Calu3 (cell line): ENCODE results near the gene ADGRF3. TPM values are rescaled to one million over a fixed set of nuclear protein-coding genes. Genes with fewer than 3 reads are reported as not detected.
A peak's percentile ranks its signal among the peaks of the same experiment; 100 is the strongest.

Experiments
- BruUV-seq: library from RNA; stranded (reverse); fragments of 400-500 nt; replicated peaks from 2 replicates; lab custom pipeline; 2021; lab: Mats Ljungman, UMichigan
- CTCF ChIA-PET: fragments of 300-600 bp; sonication (Branson Sonifier 250); formaldehyde crosslinking; loops from one replicate; lab custom pipeline; 2022; ENCODE audit warnings: antibody characterized with exemption; lab: Charles Lee
- DNase-seq: peaks from one replicate; pipeline ENCODE4 v3.0.0; 2022
- H3K27ac Mint-ChIP-seq: one replicate; pipeline ENCODE4 v1.8.0; 2022; ENCODE audit warnings: mixed read lengths; ENCODE audit not compliant: unreplicated experiment
- H3K27me3 Mint-ChIP-seq: one replicate; pipeline ENCODE4 v1.8.0; 2022; ENCODE audit warnings: mixed read lengths; ENCODE audit not compliant: unreplicated experiment
- H3K36me3 Mint-ChIP-seq: one replicate; pipeline ENCODE4 v1.8.0; 2022; ENCODE audit warnings: mild to moderate bottlenecking, moderate library complexity, mixed read lengths; ENCODE audit not compliant: insufficient read depth, unreplicated experiment
- H3K4me1 Mint-ChIP-seq: one replicate; pipeline ENCODE4 v1.8.0; 2022; ENCODE audit warnings: mild to moderate bottlenecking, low read depth, mixed read lengths; ENCODE audit not compliant: unreplicated experiment
- H3K4me3 Mint-ChIP-seq: one replicate; pipeline ENCODE4 v1.8.0; 2022; ENCODE audit warnings: mild to moderate bottlenecking, low read depth, moderate library complexity, mixed read lengths; ENCODE audit not compliant: unreplicated experiment
- H3K9me3 Mint-ChIP-seq: one replicate; pipeline ENCODE4 v1.8.0; 2022; ENCODE audit warnings: low read depth, mixed read lengths; ENCODE audit not compliant: unreplicated experiment
- CTCF ChIP-seq: fragments of 200-600 bp; IDR thresholded peaks from one replicate; pipeline ENCODE4 v1.8.0; 2022; ENCODE audit warnings: antibody characterized with exemption; ENCODE audit not compliant: unreplicated experiment
- intact Hi-C: fragments of 100-400 bp; cut with micrococcal nuclease; formaldehyde crosslinking; loops from one replicate; pipeline ENCODE4 v1.10.0; 2022; ENCODE audit not compliant: unreplicated experiment
- total RNA-seq: library from RNA; stranded (reverse); gene quantifications from 2 replicates; pipeline ENCODE4 v1.2.3, GENCODE V29; 2022

ADGRF3 gene
- total RNA-seq, 1 experiment from 2014 or later: 0.59 TPM

- H3K36me3 Mint-ChIP-seq: peaks cover 7% of the 10 kb centered on the region
- no peaks in the 10 kb centered on the region for H3K27me3 Mint-ChIP-seq
- no peaks in the 10 kb centered on the region for H3K9me3 Mint-ChIP-seq
- DNase-seq: no peak
- intact Hi-C loops: loop anchor here (5.0 kb wide), 1 partner anchor 33 kb away; no protein-coding TSS in a partner anchor
- H3K4me1 Mint-ChIP-seq: peaks cover 33% of the 10 kb centered on the region
- TF ChIP-seq CTCF: no peak
- BruUV-seq: no TSS peak
- no peak overlapping the region for H3K27ac Mint-ChIP-seq
- no peak overlapping the region for H3K4me3 Mint-ChIP-seq
- CTCF ChIA-PET: interaction anchor here (1.1 kb wide), 1 partner anchor 8 kb away, joined by 3 read pairs; no protein-coding TSS in a partner anchor
Measured at GRCh38 chr2:26363958-26364357, 17.4 kb upstream of the ADGRF3 start.

- intact Hi-C loops: loop anchor here (5.0 kb wide), 1 partner anchor 34 kb away; no protein-coding TSS in a partner anchor
- CTCF ChIA-PET: no interaction called here
- DNase-seq: no peak
- H3K36me3 Mint-ChIP-seq: peaks cover 7% of the 10 kb centered on the region
- no peak for TF ChIP-seq CTCF
- H3K27ac Mint-ChIP-seq: no peak overlapping the region
- no peaks in the 10 kb centered on the region for H3K9me3 Mint-ChIP-seq
- H3K27me3 Mint-ChIP-seq: no peaks in the 10 kb centered on the region
- BruUV-seq: no TSS peak
- no peak overlapping the region for H3K4me3 Mint-ChIP-seq
- H3K4me1 Mint-ChIP-seq: peaks cover 33% of the 10 kb centered on the region
Measured at GRCh38 chr2:26363323-26363722, 16.7 kb upstream of the ADGRF3 start.

GRCh38 chr2:26359886-26360473 is 13.4 kb upstream of the ADGRF3 start:
- Mint-ChIP-seq H3K36me3 (peaks cover 10% of the 10 kb centered on the region), H3K4me3 (no peak overlapping the region), H3K27ac (no peak overlapping the region), H3K4me1 (peaks cover 63% of the 10 kb centered on the region), H3K27me3 (no peaks in the 10 kb centered on the region), H3K9me3 (no peaks in the 10 kb centered on the region)
- TF ChIP-seq CTCF: no peak
- no peak for DNase-seq
- no TSS peak for BruUV-seq
- CTCF ChIA-PET: no interaction called here
- intact Hi-C loops: loop anchor here (5.0 to 10.0 kb wide), 2 partner anchors 37 to 105 kb away; no protein-coding TSS in a partner anchor

GRCh38 chr2:26356771-26357170 is 10.2 kb upstream of the ADGRF3 start:
- Mint-ChIP-seq H3K27me3 (no peaks in the 10 kb centered on the region), H3K36me3 (peaks cover 10% of the 10 kb centered on the region), H3K9me3 (no peaks in the 10 kb centered on the region), H3K27ac (peak overlapping the region; percentile 41), H3K4me1 (peaks cover 74% of the 10 kb centered on the region), H3K4me3 (no peak overlapping the region)
- CTCF ChIA-PET: no interaction called here
- DNase-seq: no peak
- intact Hi-C loops: loop anchor here (10.0 kb wide), 1 partner anchor 108 kb away; no protein-coding TSS in a partner anchor
- no TSS peak for BruUV-seq
- TF ChIP-seq CTCF: no peak
